GM19351 (cell line): ENCODE data around the gene PON3.

Experiments used
- ATAC-seq: cut with Tn5 transposase; IDR thresholded peaks from one replicate; pipeline ENCODE4 v1.9.1; 2021; ENCODE audit warnings: mild to moderate bottlenecking, moderate library complexity; ENCODE audit not compliant: unreplicated experiment

PON3 gene

DNA sequence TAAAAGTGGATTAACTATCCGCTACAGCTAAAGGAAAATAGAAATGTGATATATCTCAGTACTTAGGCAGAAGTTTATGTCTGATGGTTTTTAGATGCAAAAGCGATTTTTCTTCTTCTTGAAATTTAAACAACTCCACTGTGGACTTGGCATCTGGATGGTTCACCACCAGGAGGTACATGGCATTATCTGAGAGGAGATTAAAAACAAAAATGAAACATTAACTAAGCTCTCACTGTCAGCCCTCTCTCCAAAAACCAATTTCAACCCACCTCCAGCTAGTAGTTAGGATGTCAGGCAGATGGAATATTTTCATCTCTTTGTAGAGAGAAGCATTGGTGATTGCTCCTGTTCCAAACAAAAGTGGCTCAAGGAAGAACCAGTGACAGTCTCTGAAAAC, 84.8 kb downstream of the PON3 start:
- ATAC-seq: no peak

DNA sequence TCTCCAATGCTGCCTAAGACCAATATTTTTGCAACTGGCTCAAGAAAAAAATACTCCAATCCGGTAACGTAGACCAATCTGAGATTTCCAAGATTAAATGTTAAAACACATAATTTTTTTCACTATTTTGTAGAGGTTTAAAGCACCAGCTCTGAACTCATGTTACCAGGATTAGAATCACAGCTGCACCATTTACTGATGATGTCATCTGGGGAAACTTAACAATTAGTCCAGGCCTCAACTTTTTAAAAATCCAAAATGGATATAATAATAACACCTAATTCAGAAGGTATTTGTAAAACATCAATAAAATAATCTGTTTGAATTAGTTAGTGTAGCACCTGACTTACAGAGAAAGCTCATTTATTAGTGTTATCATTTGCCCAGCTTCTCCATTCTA, 86.2 kb downstream of the PON3 start:
- ATAC-seq: no peak
